Skeletal muscle satellite cell (primary cell): ENCODE data around the gene ADPRH.

Experiments used
- H3K27me3 ChIP-seq: 2 replicates; pipeline ENCODE4 v1.7.0; 2013; ENCODE audit warnings: low read length; ENCODE audit not compliant: control insufficient read depth, insufficient read depth
- H3K36me3 ChIP-seq: 2 replicates; pipeline ENCODE4 v1.7.0; 2013; ENCODE audit warnings: mild to moderate bottlenecking, control low read depth, low read length; ENCODE audit not compliant: insufficient read depth
- H3K4me1 ChIP-seq: 2 replicates; pipeline ENCODE4 v1.7.0; 2013; ENCODE audit warnings: low read length; ENCODE audit not compliant: control insufficient read depth, insufficient read depth
- H3K4me2 ChIP-seq: 2 replicates; pipeline ENCODE4 v1.7.0; 2013; ENCODE audit warnings: mild to moderate bottlenecking, low read length
- H3K4me3 ChIP-seq: 2 replicates; pipeline ENCODE4 v1.7.0; 2013; ENCODE audit warnings: low read length
- H3K9ac ChIP-seq: 2 replicates; pipeline ENCODE4 v1.7.0; 2013; ENCODE audit warnings: mild to moderate bottlenecking, low read depth, low read length, moderate library complexity
- H3K9me3 ChIP-seq: replicated peaks from 2 replicates; pipeline ENCODE4 v1.7.0; 2013; ENCODE audit warnings: mild to moderate bottlenecking, control low read depth, low read length

Gene ADPRH

GRCh38 chr3:119599558-119600174, 20.4 kb downstream of the ADPRH start:
- Histone ChIP-seq H3K4me3 (no peak overlapping the region), H3K27me3 (no peaks in the 10 kb centered on the region), H3K9me3 (no peaks in the 10 kb centered on the region), H3K4me2 (no peak overlapping the region), H3K4me1 (peaks cover 21% of the 10 kb centered on the region), H3K36me3 (no peaks in the 10 kb centered on the region), H3K9ac (no peak overlapping the region)

GRCh38 chr3:119600732-119601131, 21.4 kb downstream of the ADPRH start:
- no peak overlapping the region for H3K4me2 ChIP-seq
- no peaks in the 10 kb centered on the region for H3K27me3 ChIP-seq
- no peaks in the 10 kb centered on the region for H3K9me3 ChIP-seq
- H3K36me3 ChIP-seq = no peaks in the 10 kb centered on the region
- H3K9ac ChIP-seq = no peak overlapping the region
- H3K4me3 ChIP-seq = no peak overlapping the region
- peaks cover 19% of the 10 kb centered on the region for H3K4me1 ChIP-seq

- Histone ChIP-seq H3K27me3 (no peaks in the 10 kb centered on the region), H3K9me3 (no peaks in the 10 kb centered on the region), H3K4me3 (no peak overlapping the region), H3K36me3 (no peaks in the 10 kb centered on the region), H3K9ac (no peak overlapping the region), H3K4me1 (peaks cover 15% of the 10 kb centered on the region), H3K4me2 (no peak overlapping the region)
Measured at GRCh38 chr3:119601154-119601553, 21.9 kb downstream of the ADPRH start.

- H3K9me3 ChIP-seq = no peaks in the 10 kb centered on the region
- no peak overlapping the region for H3K4me3 ChIP-seq
- H3K4me1 ChIP-seq = peaks cover 7% of the 10 kb centered on the region
Measured at GRCh38 chr3:119602676-119603075, 23.4 kb downstream of the ADPRH start.

GRCh38 chr3:119604878-119605277, 25.6 kb downstream of the ADPRH start:
- no peak overlapping the region for H3K4me3 ChIP-seq

More at GRCh38 chr3:119602676-119603075, 23.4 kb downstream of the ADPRH start:
- H3K4me2 ChIP-seq = no peak overlapping the region
- no peak overlapping the region for H3K9ac ChIP-seq
- H3K27me3 ChIP-seq = no peaks in the 10 kb centered on the region
- H3K36me3 ChIP-seq = no peaks in the 10 kb centered on the region

GRCh38 chr3:119608405-119609000, 29.2 kb downstream of the ADPRH start:
- Histone ChIP-seq H3K36me3 (no peaks in the 10 kb centered on the region), H3K4me1 (peaks cover 5% of the 10 kb centered on the region), H3K27me3 (peaks cover 6% of the 10 kb centered on the region), H3K4me3 (no peak overlapping the region), H3K9me3 (peaks cover 2% of the 10 kb centered on the region), H3K4me2 (no peak overlapping the region), H3K9ac (no peak overlapping the region)

More at GRCh38 chr3:119604878-119605277, 25.6 kb downstream of the ADPRH start:
- Histone ChIP-seq H3K9ac (no peak overlapping the region), H3K4me1 (peaks cover 5% of the 10 kb centered on the region), H3K4me2 (no peak overlapping the region), H3K27me3 (peaks cover 6% of the 10 kb centered on the region), H3K36me3 (no peaks in the 10 kb centered on the region), H3K9me3 (no peaks in the 10 kb centered on the region)

GRCh38 chr3:119609301-119609700, 30.0 kb downstream of the ADPRH start:
- peaks cover 6% of the 10 kb centered on the region for H3K27me3 ChIP-seq

GRCh38 chr3:119611664-119612063, 32.4 kb downstream of the ADPRH start:
- Histone ChIP-seq H3K4me3 (no peak overlapping the region), H3K4me2 (no peak overlapping the region), H3K4me1 (no peaks in the 10 kb centered on the region), H3K9ac (no peak overlapping the region), H3K9me3 (peaks cover 2% of the 10 kb centered on the region), H3K27me3 (peaks cover 6% of the 10 kb centered on the region), H3K36me3 (no peaks in the 10 kb centered on the region)

More at GRCh38 chr3:119609301-119609700, 30.0 kb downstream of the ADPRH start:
- no peak overlapping the region for H3K9ac ChIP-seq
- peaks cover 5% of the 10 kb centered on the region for H3K4me1 ChIP-seq
- peaks cover 2% of the 10 kb centered on the region for H3K9me3 ChIP-seq
- H3K4me2 ChIP-seq = no peak overlapping the region
- H3K36me3 ChIP-seq = no peaks in the 10 kb centered on the region
- no peak overlapping the region for H3K4me3 ChIP-seq

- no peak overlapping the region for H3K4me2 ChIP-seq
- H3K36me3 ChIP-seq = no peaks in the 10 kb centered on the region
- H3K27me3 ChIP-seq = peaks cover 6% of the 10 kb centered on the region
- peaks cover 2% of the 10 kb centered on the region for H3K9me3 ChIP-seq
- no peaks in the 10 kb centered on the region for H3K4me1 ChIP-seq
- H3K4me3 ChIP-seq = no peak overlapping the region
- no peak overlapping the region for H3K9ac ChIP-seq
Measured at GRCh38 chr3:119613201-119613600, 33.9 kb downstream of the ADPRH start.

- Histone ChIP-seq H3K4me2 (no peak overlapping the region), H3K4me1 (peaks cover 2% of the 10 kb centered on the region), H3K36me3 (no peaks in the 10 kb centered on the region), H3K4me3 (no peak overlapping the region), H3K9me3 (peaks cover 2% of the 10 kb centered on the region), H3K9ac (no peak overlapping the region), H3K27me3 (peaks cover 3% of the 10 kb centered on the region)
Measured at GRCh38 chr3:119613872-119614271, 34.6 kb downstream of the ADPRH start.

GRCh38 chr3:119616056-119616455, 36.8 kb downstream of the ADPRH start:
- Histone ChIP-seq H3K4me3 (no peak overlapping the region), H3K9ac (no peak overlapping the region), H3K4me1 (peaks cover 11% of the 10 kb centered on the region), H3K27me3 (no peaks in the 10 kb centered on the region), H3K9me3 (no peaks in the 10 kb centered on the region), H3K4me2 (no peak overlapping the region), H3K36me3 (no peaks in the 10 kb centered on the region)

- Histone ChIP-seq H3K36me3 (no peaks in the 10 kb centered on the region), H3K4me2 (no peak overlapping the region), H3K4me3 (no peak overlapping the region), H3K27me3 (no peaks in the 10 kb centered on the region), H3K4me1 (peaks cover 13% of the 10 kb centered on the region), H3K9me3 (no peaks in the 10 kb centered on the region), H3K9ac (no peak overlapping the region)
Measured at GRCh38 chr3:119619094-119619493, 39.8 kb downstream of the ADPRH start.
